ENCODE measurements around the gene ALDH16A1. TPM values are rescaled to one million over a fixed set of nuclear protein-coding genes. Genes with fewer than 3 reads are reported as not detected.

Gene ALDH16A1
- total and polyA plus RNA-seq, 4 donors: 15.7 to 22.3 (median 17.1) TPM

DNA sequence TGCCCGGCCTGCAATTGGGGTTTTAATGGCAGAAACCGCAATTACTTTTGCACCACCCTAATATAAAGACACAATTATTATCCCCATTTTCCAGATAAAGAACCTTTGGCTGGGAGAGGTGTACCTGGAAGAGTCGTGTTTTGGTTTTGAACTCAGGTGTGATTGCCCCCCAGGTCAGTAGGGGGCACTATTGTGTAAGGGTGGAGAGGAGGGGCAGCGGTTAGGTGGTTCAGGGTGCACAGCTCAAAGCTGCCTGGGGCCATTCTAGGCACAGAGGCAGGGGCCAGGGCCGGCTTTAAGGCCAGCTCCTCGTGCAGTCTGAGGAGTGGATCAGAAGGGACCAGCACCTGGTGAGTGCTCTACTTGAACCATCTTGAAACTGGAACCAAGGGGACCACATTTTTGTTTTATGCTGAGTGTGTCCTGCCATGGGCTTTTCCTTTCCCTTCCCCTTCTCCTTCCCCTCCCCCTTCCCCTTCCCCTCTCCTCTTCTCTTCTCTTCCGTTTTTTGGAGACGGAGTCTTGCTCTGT, 53.6 kb downstream of the ALDH16A1 start:
- no peak for DNase-seq (ENCODE audit: low read depth in 4 of 6, low spot score in 6 of 6)
- 40% methylated on average over 2 of the region's 8 CpGs for WGBS (ENCODE audit: insufficient coverage)
- Histone ChIP-seq H3K27me3 (ENCODE audit: control insufficient read depth, insufficient read depth, low read length) (no peaks in the 10 kb centered on the region), H3K27ac (ENCODE audit: low read depth, low read length) (no peak overlapping the region), H3K4me3 (ENCODE audit: low read depth, low read length) (no peak overlapping the region), H3K36me3 (ENCODE audit: control insufficient read depth, insufficient read depth, low read length) (no peaks in the 10 kb centered on the region), H3K9me3 (ENCODE audit: control insufficient read depth, insufficient read depth, low read length) (no peaks in the 10 kb centered on the region), H3K4me1 (ENCODE audit: control insufficient read depth, insufficient read depth, low read length) (peaks cover 7% of the 10 kb centered on the region)

DNA sequence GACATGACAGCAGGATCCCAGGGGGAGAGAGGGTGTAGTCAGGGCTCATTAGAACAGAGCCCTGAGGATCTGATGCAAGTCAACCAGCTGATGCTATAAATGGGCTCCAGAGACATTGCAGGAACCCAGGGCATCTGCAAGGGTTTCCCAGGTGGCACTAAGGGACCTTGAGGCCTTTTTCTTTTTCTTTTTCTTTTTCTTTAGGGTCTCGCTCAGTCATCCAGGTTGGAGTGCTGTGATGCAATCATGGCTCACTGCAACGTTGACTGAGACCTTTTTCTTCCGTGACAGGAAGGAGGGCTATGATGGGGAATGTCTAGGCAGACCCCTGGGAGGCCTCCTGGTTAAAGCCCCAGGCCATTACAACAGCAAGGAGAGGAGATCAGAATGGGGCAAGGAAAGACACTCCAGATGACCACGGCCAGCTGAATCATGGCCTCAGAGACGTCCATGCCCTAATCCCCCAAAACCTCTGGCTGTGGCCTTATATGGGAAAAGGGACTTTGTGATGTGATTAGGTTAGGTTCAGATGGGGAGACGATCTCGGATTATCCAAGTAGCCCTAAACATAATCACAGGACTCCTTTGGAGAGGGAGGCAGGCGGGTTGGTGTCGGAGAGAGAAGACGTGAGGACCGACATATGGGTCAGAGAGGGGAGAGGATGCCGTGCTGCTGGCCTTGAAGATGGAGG, 54.9 kb downstream of the ALDH16A1 start:
- no peak overlapping the region for H3K27ac ChIP-seq (ENCODE audit: low read depth, low read length)
- no peaks in the 10 kb centered on the region for H3K36me3 ChIP-seq (ENCODE audit: control insufficient read depth, insufficient read depth, low read length)
- H3K4me3 ChIP-seq (ENCODE audit: low read depth, low read length): no peak overlapping the region
- WGBS (ENCODE audit: insufficient coverage): 89% methylated on average over 5 of the region's 12 CpGs
- peaks cover 18% of the 10 kb centered on the region for H3K4me1 ChIP-seq (ENCODE audit: control insufficient read depth, insufficient read depth, low read length)
- H3K9me3 ChIP-seq (ENCODE audit: control insufficient read depth, insufficient read depth, low read length): no peaks in the 10 kb centered on the region
- no peaks in the 10 kb centered on the region for H3K27me3 ChIP-seq (ENCODE audit: control insufficient read depth, insufficient read depth, low read length)
- DNase-seq (ENCODE audit: low read depth in 4 of 6, low spot score in 6 of 6): no peak

DNA sequence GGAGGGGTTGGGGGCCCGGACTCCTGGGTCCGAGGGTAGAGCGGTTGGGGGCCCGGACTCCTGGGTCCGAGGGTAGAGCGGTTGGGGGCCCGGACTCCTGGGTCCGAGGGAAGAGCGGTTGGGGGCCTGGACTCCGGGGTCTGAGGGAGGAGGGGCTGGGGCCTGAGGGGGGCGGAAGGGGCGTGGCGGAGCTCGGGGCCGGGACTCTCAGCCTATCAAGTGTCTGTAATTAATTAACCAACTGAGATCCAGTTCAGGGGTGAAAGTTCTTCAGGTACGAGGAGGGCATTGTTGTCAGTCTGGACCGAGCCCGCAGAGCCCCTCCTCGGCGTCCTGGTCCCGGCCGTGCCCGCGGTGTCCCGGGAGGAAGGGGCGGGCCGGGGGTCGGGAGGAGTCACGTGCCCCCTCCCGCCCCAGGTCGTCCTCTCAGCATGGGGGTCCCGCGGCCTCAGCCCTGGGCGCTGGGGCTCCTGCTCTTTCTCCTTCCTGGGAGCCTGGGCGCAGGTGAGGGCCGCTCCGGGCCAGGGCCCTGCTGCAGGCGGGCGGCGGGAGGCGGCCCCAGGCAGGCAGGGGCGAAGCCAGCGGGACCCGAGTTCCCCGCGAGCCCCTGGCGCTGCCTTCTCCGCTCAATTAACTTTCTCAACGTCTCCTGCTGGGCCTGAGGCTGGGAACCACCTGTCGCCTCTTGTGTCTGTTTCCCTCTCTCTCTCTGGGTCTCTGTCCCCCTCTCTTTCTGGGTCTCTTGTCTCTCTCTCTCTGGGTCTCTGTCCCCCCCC, 60.1 kb downstream of the ALDH16A1 start:
- H3K4me1 ChIP-seq (ENCODE audit: control insufficient read depth, insufficient read depth, low read length): peaks cover 23% of the 10 kb centered on the region
- H3K9me3 ChIP-seq (ENCODE audit: control insufficient read depth, insufficient read depth, low read length): no peaks in the 10 kb centered on the region
- under 1% methylated on average over 43 of the region's 50 CpGs for WGBS (ENCODE audit: insufficient coverage)
- DNase-seq (ENCODE audit: low read depth in 4 of 6, low spot score in 6 of 6): peak in 1 of 6 donors; percentile 76
- H3K4me3 ChIP-seq (ENCODE audit: low read depth, low read length): peak overlapping the region; percentile 66
- H3K36me3 ChIP-seq (ENCODE audit: control insufficient read depth, insufficient read depth, low read length): peaks cover 10% of the 10 kb centered on the region
- H3K27me3 ChIP-seq (ENCODE audit: control insufficient read depth, insufficient read depth, low read length): no peaks in the 10 kb centered on the region
- peak overlapping the region; percentile 90 for H3K27ac ChIP-seq (ENCODE audit: low read depth, low read length)

DNA sequence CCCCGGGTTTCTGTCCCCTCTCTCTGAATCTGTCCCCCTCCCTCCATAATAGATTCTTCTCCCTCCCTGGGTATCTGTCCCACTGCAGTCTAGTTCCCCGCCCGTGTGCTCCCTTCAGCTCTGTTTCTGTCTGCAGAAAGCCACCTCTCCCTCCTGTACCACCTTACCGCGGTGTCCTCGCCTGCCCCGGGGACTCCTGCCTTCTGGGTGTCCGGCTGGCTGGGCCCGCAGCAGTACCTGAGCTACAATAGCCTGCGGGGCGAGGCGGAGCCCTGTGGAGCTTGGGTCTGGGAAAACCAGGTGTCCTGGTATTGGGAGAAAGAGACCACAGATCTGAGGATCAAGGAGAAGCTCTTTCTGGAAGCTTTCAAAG, 60.7 kb downstream of the ALDH16A1 start:
- peak overlapping the region; percentile 33 for H3K27ac ChIP-seq (ENCODE audit: low read depth, low read length)
- WGBS (ENCODE audit: insufficient coverage): 40% methylated on average over 10 of the region's 12 CpGs
- H3K36me3 ChIP-seq (ENCODE audit: control insufficient read depth, insufficient read depth, low read length): peaks cover 10% of the 10 kb centered on the region
- no peaks in the 10 kb centered on the region for H3K9me3 ChIP-seq (ENCODE audit: control insufficient read depth, insufficient read depth, low read length)
- H3K4me1 ChIP-seq (ENCODE audit: control insufficient read depth, insufficient read depth, low read length): peaks cover 23% of the 10 kb centered on the region
- no peak for DNase-seq (ENCODE audit: low read depth in 4 of 6, low spot score in 6 of 6)
- no peaks in the 10 kb centered on the region for H3K27me3 ChIP-seq (ENCODE audit: control insufficient read depth, insufficient read depth, low read length)
- H3K4me3 ChIP-seq (ENCODE audit: low read depth, low read length): peak overlapping the region; percentile 66

DNA sequence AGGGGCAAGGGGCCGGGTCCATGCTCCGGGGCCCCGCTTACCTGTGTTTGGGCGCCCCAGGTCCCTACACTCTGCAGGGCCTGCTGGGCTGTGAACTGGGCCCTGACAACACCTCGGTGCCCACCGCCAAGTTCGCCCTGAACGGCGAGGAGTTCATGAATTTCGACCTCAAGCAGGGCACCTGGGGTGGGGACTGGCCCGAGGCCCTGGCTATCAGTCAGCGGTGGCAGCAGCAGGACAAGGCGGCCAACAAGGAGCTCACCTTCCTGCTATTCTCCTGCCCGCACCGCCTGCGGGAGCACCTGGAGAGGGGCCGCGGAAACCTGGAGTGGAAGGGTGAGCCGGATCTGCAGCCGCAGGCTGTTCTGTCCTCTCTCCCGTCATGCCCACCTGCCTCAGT, 61.1 kb downstream of the ALDH16A1 start:
- H3K27ac ChIP-seq (ENCODE audit: low read depth, low read length): no peak overlapping the region

DNA sequence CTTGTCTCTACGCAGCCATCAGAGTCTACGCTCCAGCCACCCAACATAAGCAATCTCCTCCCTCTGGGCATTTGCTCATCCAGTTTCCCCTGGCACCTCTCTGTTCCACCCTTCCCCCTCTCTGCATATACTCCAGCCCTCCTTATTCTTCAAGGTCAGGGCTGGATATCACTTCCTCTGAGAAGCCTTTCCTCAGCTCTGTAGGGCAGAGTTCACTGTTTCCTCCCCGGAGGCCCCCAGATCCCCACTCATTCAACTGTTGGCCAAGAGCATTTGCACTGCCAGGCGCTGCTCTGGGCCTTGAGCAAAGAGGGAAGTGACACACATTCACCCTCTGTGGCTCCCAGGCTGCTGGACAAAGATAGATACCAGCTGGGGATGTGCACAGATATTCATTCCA, 62.7 kb downstream of the ALDH16A1 start:
- Histone ChIP-seq H3K4me3 (ENCODE audit: low read depth, low read length) (no peak overlapping the region), H3K36me3 (ENCODE audit: control insufficient read depth, insufficient read depth, low read length) (peaks cover 10% of the 10 kb centered on the region), H3K27ac (ENCODE audit: low read depth, low read length) (no peak overlapping the region), H3K9me3 (ENCODE audit: control insufficient read depth, insufficient read depth, low read length) (no peaks in the 10 kb centered on the region), H3K4me1 (ENCODE audit: control insufficient read depth, insufficient read depth, low read length) (peaks cover 23% of the 10 kb centered on the region), H3K27me3 (ENCODE audit: control insufficient read depth, insufficient read depth, low read length) (no peaks in the 10 kb centered on the region)
- DNase-seq (ENCODE audit: low read depth in 4 of 6, low spot score in 6 of 6): no peak
- 81% methylated on average over 4 of the region's 4 CpGs for WGBS (ENCODE audit: insufficient coverage)

More for the DNA sequence above, 61.1 kb downstream of the ALDH16A1 start:
- 83% methylated on average over 21 of the region's 21 CpGs for WGBS (ENCODE audit: insufficient coverage)
- DNase-seq (ENCODE audit: low read depth in 4 of 6, low spot score in 6 of 6): no peak
- peak overlapping the region; percentile 66 for H3K4me3 ChIP-seq (ENCODE audit: low read depth, low read length)
- H3K4me1 ChIP-seq (ENCODE audit: control insufficient read depth, insufficient read depth, low read length): peaks cover 23% of the 10 kb centered on the region
- no peaks in the 10 kb centered on the region for H3K9me3 ChIP-seq (ENCODE audit: control insufficient read depth, insufficient read depth, low read length)
- H3K36me3 ChIP-seq (ENCODE audit: control insufficient read depth, insufficient read depth, low read length): peaks cover 10% of the 10 kb centered on the region
- H3K27me3 ChIP-seq (ENCODE audit: control insufficient read depth, insufficient read depth, low read length): no peaks in the 10 kb centered on the region

DNA sequence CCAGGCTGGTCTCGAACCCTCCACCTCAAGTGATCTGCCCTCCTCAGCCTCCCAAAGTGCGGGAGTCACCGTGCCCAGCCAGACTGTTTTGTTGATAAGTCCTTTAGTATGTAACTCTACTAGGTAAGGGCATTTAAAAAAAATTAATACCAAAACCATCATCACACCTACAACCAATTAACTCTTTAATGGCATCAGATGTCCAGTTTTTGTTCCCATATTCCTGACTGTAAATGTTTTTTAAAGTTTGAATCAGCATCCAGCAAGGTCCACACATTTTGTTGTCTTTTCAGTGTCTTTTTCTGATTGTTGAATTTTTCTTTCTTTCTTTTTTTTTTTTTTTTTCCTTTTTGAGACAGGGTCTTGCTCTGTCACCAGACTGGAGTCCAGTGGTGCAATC, 65.0 kb downstream of the ALDH16A1 start:
- no peaks in the 10 kb centered on the region for H3K27me3 ChIP-seq (ENCODE audit: control insufficient read depth, insufficient read depth, low read length)
- no peak overlapping the region for H3K4me3 ChIP-seq (ENCODE audit: low read depth, low read length)
- peaks cover 12% of the 10 kb centered on the region for H3K36me3 ChIP-seq (ENCODE audit: control insufficient read depth, insufficient read depth, low read length)
- no peak overlapping the region for H3K27ac ChIP-seq (ENCODE audit: low read depth, low read length)
- H3K4me1 ChIP-seq (ENCODE audit: control insufficient read depth, insufficient read depth, low read length): peaks cover 11% of the 10 kb centered on the region
- DNase-seq (ENCODE audit: low read depth in 4 of 6, low spot score in 6 of 6): no peak
- WGBS (ENCODE audit: insufficient coverage): no CpG with 5 or more reads among the region's 3 CpGs
- no peaks in the 10 kb centered on the region for H3K9me3 ChIP-seq (ENCODE audit: control insufficient read depth, insufficient read depth, low read length)

Small RNA genes within 50 kb of the gene (small RNA-seq; reads per million reads assigned to genes)
- gene COX6CP7 (ENCODE audit: low replicate concordance): not detected
- 23.3 reads per million, percentile 97 among the genes with 10 or more reads in this experiment for gene MIR150 (ENCODE audit: low replicate concordance)
- not detected for gene SNORD32A (ENCODE audit: low replicate concordance)
- gene SNORD33 (ENCODE audit: low replicate concordance): not detected
- gene SNORD34 (ENCODE audit: low replicate concordance): not detected
- gene SNORD35A (ENCODE audit: low replicate concordance): not detected
- gene SNORD35B (ENCODE audit: low replicate concordance): not detected

Other genes starting within 250 kb of the ALDH16A1 start
- 1 to 10 TPM in 1 of 2 donors, under 1 TPM in 1; 0.59 to 1.2 TPM for gene SLC6A16, start 128.0 kb upstream of the ALDH16A1 start, total RNA-seq
- 1 to 10 TPM; 2.8 to 3.8 TPM for gene SLC6A16, start 128.0 kb upstream of the ALDH16A1 start, polyA plus RNA-seq (ENCODE audit: insufficient read length in 2 of 2)
- gene CD37, start 117.8 kb upstream of the ALDH16A1 start, total RNA-seq: 10 to 100 TPM in 1 of 2 donors, 1 to 10 TPM in 1; 2.9 to 10.5 TPM
- gene CD37, start 117.8 kb upstream of the ALDH16A1 start, polyA plus RNA-seq (ENCODE audit: insufficient read length in 2 of 2): 10 to 100 TPM; 16.6 to 18.0 TPM
- 10 to 100 TPM; 10.6 to 35.6 TPM for gene TEAD2, start 90.8 kb upstream of the ALDH16A1 start, total RNA-seq
- gene TEAD2, start 90.8 kb upstream of the ALDH16A1 start, polyA plus RNA-seq (ENCODE audit: insufficient read length in 2 of 2): 10 to 100 TPM; 33.2 to 33.3 TPM
- gene DKKL1, start 89.3 kb upstream of the ALDH16A1 start, total RNA-seq: 1 to 10 TPM in 1 of 2 donors, under 1 TPM in 1; 0.69 to 3.4 TPM
- gene DKKL1, start 89.3 kb upstream of the ALDH16A1 start, polyA plus RNA-seq (ENCODE audit: insufficient read length in 2 of 2): 1 to 10 TPM; 2.7 to 3.2 TPM
- 1 to 10 TPM in 1 of 2 donors, under 1 TPM in 1; 0.30 to 1.3 TPM for gene KASH5, start 65.0 kb upstream of the ALDH16A1 start, total RNA-seq
- gene KASH5, start 65.0 kb upstream of the ALDH16A1 start, polyA plus RNA-seq (ENCODE audit: insufficient read length in 2 of 2): under 1 TPM; 0.21 to 0.40 TPM
- gene PTH2, start 29.8 kb upstream of the ALDH16A1 start, total RNA-seq: not detected
- not detected for gene PTH2, start 29.8 kb upstream of the ALDH16A1 start, polyA plus RNA-seq (ENCODE audit: insufficient read length in 2 of 2)
- not detected for gene GFY, start 27.8 kb upstream of the ALDH16A1 start, total RNA-seq
- gene GFY, start 27.8 kb upstream of the ALDH16A1 start, polyA plus RNA-seq (ENCODE audit: insufficient read length in 2 of 2): under 1 TPM; 0.54 TPM
- 1 to 10 TPM in 1 of 2 donors, under 1 TPM in 1; 0.55 to 4.2 TPM for gene SLC17A7, start 11.7 kb upstream of the ALDH16A1 start, total RNA-seq
- gene SLC17A7, start 11.7 kb upstream of the ALDH16A1 start, polyA plus RNA-seq (ENCODE audit: insufficient read length in 2 of 2): 1 to 10 TPM in 1 of 2 donors, under 1 TPM in 1; 0.51 to 1.1 TPM
- 10 to 100 TPM; 56.6 to 96.3 TPM for gene PIH1D1, start 1.4 kb upstream of the ALDH16A1 start, total RNA-seq
- gene PIH1D1, start 1.4 kb upstream of the ALDH16A1 start, polyA plus RNA-seq (ENCODE audit: insufficient read length in 2 of 2): 10 to 100 TPM; 71.5 to 81.6 TPM
- 1 to 10 TPM; 1.2 to 4.1 TPM for gene FLT3LG, start 21.0 kb downstream of the ALDH16A1 start, total RNA-seq
- 1 to 10 TPM; 4.8 to 5.2 TPM for gene FLT3LG, start 21.0 kb downstream of the ALDH16A1 start, polyA plus RNA-seq (ENCODE audit: insufficient read length in 2 of 2)
- 1,000 to 10,000 TPM; 1,320 to 2,994 TPM for gene RPL13A, start 34.4 kb downstream of the ALDH16A1 start, total RNA-seq
- 1,000 to 10,000 TPM; 1,955 to 2,049 TPM for gene RPL13A, start 34.4 kb downstream of the ALDH16A1 start, polyA plus RNA-seq (ENCODE audit: insufficient read length in 2 of 2)
- 1,000 to 10,000 TPM; 1,713 to 3,396 TPM for gene RPS11, start 43.2 kb downstream of the ALDH16A1 start, total RNA-seq
- 1,000 to 10,000 TPM; 1,893 to 1,945 TPM for gene RPS11, start 43.2 kb downstream of the ALDH16A1 start, polyA plus RNA-seq (ENCODE audit: insufficient read length in 2 of 2)
- gene FCGRT, start 59.4 kb downstream of the ALDH16A1 start, total RNA-seq: 100 to 1,000 TPM in 1 of 2 donors, 10 to 100 TPM in 1; 67.9 to 339 TPM
- 100 to 1,000 TPM in 1 of 2 donors, 10 to 100 TPM in 1; 80.2 to 131 TPM for gene FCGRT, start 59.4 kb downstream of the ALDH16A1 start, polyA plus RNA-seq (ENCODE audit: insufficient read length in 2 of 2)
- gene RCN3, start 74.8 kb downstream of the ALDH16A1 start, total RNA-seq: 10 to 100 TPM; 24.9 to 85.2 TPM
- gene RCN3, start 74.8 kb downstream of the ALDH16A1 start, polyA plus RNA-seq (ENCODE audit: insufficient read length in 2 of 2): 10 to 100 TPM; 14.5 to 36.5 TPM
- 10 to 100 TPM; 32.2 to 86.1 TPM for gene NOSIP, start 127.3 kb downstream of the ALDH16A1 start, total RNA-seq
- gene NOSIP, start 127.3 kb downstream of the ALDH16A1 start, polyA plus RNA-seq (ENCODE audit: insufficient read length in 2 of 2): 10 to 100 TPM; 63.9 to 67.4 TPM
- gene PRRG2, start 128.1 kb downstream of the ALDH16A1 start, total RNA-seq: under 1 TPM; 0.79 to 0.83 TPM
- gene PRRG2, start 128.1 kb downstream of the ALDH16A1 start, polyA plus RNA-seq (ENCODE audit: insufficient read length in 2 of 2): 1 to 10 TPM in 1 of 2 donors, under 1 TPM in 1; 0.78 to 1.5 TPM
- gene PRR12, start 138.0 kb downstream of the ALDH16A1 start, total RNA-seq: 1 to 10 TPM; 6.6 to 8.2 TPM
- 10 to 100 TPM; 37.7 to 42.3 TPM for gene PRR12, start 138.0 kb downstream of the ALDH16A1 start, polyA plus RNA-seq (ENCODE audit: insufficient read length in 2 of 2)
- gene RRAS, start 186.9 kb downstream of the ALDH16A1 start, total RNA-seq: 10 to 100 TPM in 1 of 2 donors, 1 to 10 TPM in 1; 4.7 to 16.7 TPM
- 10 to 100 TPM; 13.4 to 16.7 TPM for gene RRAS, start 186.9 kb downstream of the ALDH16A1 start, polyA plus RNA-seq (ENCODE audit: insufficient read length in 2 of 2)
- 10 to 100 TPM; 11.8 to 12.2 TPM for gene SCAF1, start 189.0 kb downstream of the ALDH16A1 start, total RNA-seq
- 10 to 100 TPM; 66.3 to 70.8 TPM for gene SCAF1, start 189.0 kb downstream of the ALDH16A1 start, polyA plus RNA-seq (ENCODE audit: insufficient read length in 2 of 2)
- 10 to 100 TPM; 21.8 to 63.9 TPM for gene IRF3, start 212.6 kb downstream of the ALDH16A1 start, total RNA-seq
- 10 to 100 TPM; 39.2 to 51.4 TPM for gene IRF3, start 212.6 kb downstream of the ALDH16A1 start, polyA plus RNA-seq (ENCODE audit: insufficient read length in 2 of 2)
- 1 to 10 TPM in 1 of 2 donors, under 1 TPM in 1; 0.89 to 7.6 TPM for gene BCL2L12, start 212.7 kb downstream of the ALDH16A1 start, total RNA-seq
- gene BCL2L12, start 212.7 kb downstream of the ALDH16A1 start, polyA plus RNA-seq (ENCODE audit: insufficient read length in 2 of 2): 10 to 100 TPM in 1 of 2 donors, 1 to 10 TPM in 1; 8.2 to 15.0 TPM
- 100 to 1,000 TPM; 150 to 186 TPM for gene PRMT1, start 224.0 kb downstream of the ALDH16A1 start, total RNA-seq
- gene PRMT1, start 224.0 kb downstream of the ALDH16A1 start, polyA plus RNA-seq (ENCODE audit: insufficient read length in 2 of 2): 100 to 1,000 TPM; 221 to 249 TPM
- gene ADM5, start 236.4 kb downstream of the ALDH16A1 start, total RNA-seq: under 1 TPM; 0.69 to 0.88 TPM
- gene ADM5, start 236.4 kb downstream of the ALDH16A1 start, polyA plus RNA-seq (ENCODE audit: insufficient read length in 2 of 2): 1 to 10 TPM; 3.1 to 3.3 TPM
- 10 to 100 TPM; 23.2 to 32.4 TPM for gene CPT1C, start 237.9 kb downstream of the ALDH16A1 start, total RNA-seq
- 100 to 1,000 TPM; 110 to 128 TPM for gene CPT1C, start 237.9 kb downstream of the ALDH16A1 start, polyA plus RNA-seq (ENCODE audit: insufficient read length in 2 of 2)

Data from spinal cord (tissue), 10 donors.